GM18502 (cell line): ENCODE measurements around the gene LRBA.

Experiments
- ATAC-seq: cut with Tn5 transposase; IDR thresholded peaks from one replicate; pipeline ENCODE4 v1.9.1; 2021; ENCODE audit warnings: mild to moderate bottlenecking; ENCODE audit not compliant: unreplicated experiment, poor library complexity

Gene LRBA

DNA sequence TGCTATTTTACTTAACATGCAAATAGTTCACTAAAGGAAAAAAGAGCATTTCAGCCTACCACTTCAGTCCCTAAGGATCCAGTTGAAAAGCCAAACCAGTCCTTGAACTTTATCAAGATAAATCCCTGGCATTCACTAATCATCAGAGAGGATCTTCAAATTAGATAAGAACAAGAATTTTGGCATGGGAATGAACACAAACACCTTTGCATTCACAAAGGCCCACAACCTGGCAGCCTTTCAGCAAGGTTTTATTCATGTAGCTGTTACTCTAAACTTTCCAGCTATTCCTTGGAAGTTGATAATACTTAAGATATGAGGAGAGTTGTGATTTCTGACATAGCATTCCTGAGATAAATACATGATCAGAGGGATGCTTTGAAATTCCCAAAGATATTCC, 193.4 kb downstream of the LRBA start:
- ATAC-seq = no peak

- ATAC-seq = no peak
Observed at GRCh38 chr4:150820409-150820808, 194.7 kb downstream of the LRBA start.

DNA sequence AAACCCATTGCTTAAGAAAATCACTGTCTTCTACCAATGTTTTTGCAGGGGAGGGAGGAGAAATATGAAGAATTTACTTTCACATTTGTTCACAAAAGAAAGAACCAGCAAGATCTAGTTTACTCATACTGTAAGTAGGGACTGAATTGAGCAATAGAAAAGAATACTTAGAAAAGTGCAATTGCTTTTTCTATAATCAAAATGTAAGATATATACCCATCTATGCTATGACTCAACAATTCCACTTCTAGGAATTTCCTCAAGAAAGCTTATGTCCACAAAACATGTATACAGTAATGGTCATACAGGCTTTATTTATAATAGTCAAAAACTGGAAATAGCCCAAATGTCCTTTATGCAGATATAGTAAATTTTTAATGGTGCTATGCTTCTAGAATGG, 196.4 kb downstream of the LRBA start:
- no peak for ATAC-seq

DNA sequence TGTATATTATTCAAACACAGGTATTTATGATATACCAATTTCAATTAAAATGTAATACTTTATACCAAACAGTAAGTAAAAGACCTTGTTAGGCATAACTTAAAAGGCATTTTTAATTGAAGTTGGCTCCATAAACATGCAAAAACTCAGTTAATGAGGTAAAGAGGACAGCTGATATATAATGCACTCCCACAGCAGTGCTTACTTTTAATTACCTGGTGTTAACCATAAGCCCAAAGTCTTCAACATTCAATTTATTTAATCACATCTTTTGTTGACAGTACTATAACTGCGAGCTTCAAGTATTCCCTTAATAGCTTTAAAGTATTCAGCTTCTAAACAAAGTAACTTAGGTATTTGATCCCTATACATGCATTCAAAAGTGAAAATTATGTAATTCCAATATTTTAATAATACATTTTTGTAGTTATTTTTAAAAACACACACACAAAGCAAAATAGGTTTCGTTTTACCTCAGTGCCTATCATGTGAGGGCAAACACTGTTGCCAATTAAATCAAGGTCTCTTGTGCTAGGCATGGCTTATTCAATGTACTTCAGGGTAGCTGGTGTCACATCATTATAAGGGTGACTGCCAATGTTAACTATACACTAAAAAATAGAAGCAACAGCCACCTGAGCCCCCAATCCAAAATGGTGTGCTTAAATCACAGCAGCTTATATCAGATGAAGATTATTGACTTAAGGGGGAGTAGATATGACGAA, 197.1 kb downstream of the LRBA start:
- ATAC-seq = no peak

DNA sequence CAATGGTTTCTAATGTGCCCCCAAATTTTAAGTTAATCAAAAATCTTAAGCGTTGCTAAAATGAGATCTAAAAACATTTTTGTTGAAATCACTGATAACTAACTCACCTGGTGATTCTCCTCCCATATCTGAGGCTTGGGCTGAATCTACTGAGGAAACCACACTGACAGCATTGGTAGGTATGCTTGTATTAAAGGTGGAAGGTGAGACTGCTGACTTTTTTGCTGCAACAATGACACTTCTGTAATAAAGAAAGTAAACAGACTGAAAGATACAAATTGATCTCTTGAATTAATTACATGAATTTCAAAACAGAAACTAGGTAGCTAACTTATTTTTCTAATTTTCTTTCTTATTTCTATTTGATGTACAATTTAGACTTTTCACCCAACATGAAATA, 198.1 kb downstream of the LRBA start:
- no peak for ATAC-seq

GRCh38 chr4:150816491-150816890, 198.6 kb downstream of the LRBA start:
- ATAC-seq = no peak

GRCh38 chr4:150814873-150815272, 200.2 kb downstream of the LRBA start:
- ATAC-seq = no peak

DNA sequence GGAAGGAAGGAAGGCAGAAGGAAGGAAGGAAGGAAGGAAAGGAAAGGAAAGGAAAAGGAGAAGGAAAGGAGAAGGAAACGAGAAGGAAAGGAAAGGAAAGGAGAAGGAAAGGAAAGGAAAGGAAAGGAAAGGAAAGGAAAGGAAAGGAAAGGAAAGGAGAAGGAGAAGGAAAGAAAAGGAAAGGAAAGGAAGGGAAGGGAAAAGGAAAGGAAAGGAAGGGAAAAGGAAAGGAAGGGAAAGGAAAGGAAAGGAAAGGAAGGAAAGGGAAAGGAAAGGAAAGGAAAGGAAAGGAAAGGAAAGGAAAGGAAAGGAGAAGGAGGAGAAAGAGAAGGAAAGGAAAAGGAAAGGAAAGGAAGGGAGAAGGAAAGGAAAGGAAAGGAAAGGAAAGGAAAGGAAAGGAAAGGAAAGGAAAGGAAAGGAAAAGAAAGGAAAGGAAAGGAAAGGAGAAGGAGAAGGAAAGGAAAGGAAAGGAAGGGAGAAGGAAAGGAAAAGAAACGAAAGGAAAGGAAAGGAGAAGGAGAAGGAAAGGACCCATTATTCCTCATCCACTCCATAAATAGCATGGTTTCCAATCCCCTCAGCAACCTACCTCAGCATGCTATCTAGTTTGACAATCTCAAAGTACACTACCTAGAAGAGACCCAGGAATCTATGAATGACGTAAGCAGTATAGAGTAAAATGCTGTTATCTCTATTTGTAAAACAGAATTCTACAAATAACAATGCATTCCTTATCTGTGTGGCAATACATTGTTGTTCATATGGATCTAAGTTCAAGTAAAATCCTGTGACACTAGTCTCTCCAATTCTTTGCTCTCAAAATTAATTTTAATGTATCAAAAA, 209.7 kb downstream of the LRBA start:
- no peak for ATAC-seq

DNA sequence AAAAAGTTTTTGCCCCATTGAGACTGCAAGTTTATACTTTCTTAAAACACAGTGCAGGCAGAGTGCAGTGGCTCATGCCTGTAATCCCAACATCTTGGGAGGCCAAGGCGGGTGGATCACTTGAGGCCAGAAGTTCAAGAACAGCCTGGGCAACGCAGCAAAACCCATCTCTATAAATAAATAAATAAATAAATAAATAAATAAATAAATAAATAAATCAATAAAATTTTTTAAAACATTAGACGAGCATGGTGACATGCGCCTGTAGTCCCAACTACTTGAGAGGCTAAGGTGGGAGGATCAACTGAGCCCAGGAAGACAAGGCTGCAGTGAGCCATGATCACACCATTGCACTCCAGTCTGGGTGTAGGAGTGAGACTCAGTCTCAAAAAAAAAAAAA, 213.3 kb downstream of the LRBA start:
- ATAC-seq = no peak

- no peak for ATAC-seq
Observed at GRCh38 chr4:150799207-150799606, 215.9 kb downstream of the LRBA start.

GRCh38 chr4:150794706-150795105, 220.4 kb downstream of the LRBA start:
- ATAC-seq = no peak

DNA sequence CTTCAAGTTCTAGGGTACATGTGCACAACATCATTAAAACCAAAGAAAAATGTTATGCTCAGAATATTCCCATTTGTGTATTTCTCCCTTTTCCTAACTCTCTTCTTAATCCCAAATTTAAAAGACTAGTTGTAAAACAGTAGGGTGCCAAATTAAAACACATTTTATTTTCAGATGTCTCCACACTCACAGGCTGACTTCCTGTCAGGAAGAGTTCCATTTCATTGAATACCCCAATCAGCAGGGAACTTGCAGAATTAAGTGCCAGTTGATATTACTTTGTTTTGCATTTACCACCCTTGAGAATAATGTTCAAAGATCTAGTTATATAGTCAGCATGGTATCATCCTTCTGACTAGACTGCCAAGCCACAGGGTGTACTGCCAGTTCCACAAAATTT, 225.2 kb downstream of the LRBA start:
- ATAC-seq = no peak

GRCh38 chr4:150784939-150785338, 230.1 kb downstream of the LRBA start:
- no peak for ATAC-seq

DNA sequence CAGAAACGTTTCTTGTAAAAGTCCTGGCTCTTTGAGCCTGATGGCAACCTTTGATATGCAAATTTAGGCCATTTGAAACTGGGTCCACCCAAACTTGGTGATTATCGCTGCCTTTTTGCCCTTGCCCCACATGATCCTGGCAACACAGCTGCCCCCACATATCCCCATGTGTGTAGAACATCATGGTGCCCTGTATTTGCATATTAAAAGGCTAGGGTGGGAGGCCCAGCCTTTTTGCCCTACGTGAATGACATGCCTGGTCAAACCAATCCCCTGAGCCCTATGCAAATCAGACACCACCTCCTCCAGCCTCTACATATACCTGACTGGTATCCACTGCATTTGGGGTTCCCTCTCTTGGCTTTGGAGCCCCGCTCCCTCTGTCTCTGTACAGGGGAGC, 230.8 kb downstream of the LRBA start:
- ATAC-seq = no peak

- no peak for ATAC-seq
Observed at GRCh38 chr4:150782921-150783320, 232.2 kb downstream of the LRBA start.

GRCh38 chr4:150782311-150782710, 232.8 kb downstream of the LRBA start:
- no peak for ATAC-seq

DNA sequence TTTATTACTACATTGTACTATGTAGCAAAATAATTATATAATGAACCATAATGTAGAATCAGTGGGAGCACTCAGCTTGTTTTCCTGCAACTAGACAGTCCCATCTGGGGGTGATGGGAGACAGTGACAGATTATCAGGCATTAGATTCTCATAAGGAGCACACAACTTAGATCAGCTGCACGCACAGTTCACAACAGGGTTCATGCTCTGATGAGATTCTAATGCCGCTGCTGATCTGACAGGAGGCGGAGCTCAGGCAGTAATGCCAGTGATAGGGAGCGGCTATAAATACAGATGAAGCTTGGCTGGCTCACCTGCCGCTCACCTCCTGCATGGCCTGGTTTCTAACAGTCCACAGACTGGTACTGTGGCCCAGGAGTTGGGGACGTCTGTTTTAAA, 233.9 kb downstream of the LRBA start:
- no peak for ATAC-seq

GRCh38 chr4:150779707-150780106, 235.4 kb downstream of the LRBA start:
- ATAC-seq = no peak

- no peak for ATAC-seq
Observed at GRCh38 chr4:150773729-150774449, 241.2 kb downstream of the LRBA start.

DNA sequence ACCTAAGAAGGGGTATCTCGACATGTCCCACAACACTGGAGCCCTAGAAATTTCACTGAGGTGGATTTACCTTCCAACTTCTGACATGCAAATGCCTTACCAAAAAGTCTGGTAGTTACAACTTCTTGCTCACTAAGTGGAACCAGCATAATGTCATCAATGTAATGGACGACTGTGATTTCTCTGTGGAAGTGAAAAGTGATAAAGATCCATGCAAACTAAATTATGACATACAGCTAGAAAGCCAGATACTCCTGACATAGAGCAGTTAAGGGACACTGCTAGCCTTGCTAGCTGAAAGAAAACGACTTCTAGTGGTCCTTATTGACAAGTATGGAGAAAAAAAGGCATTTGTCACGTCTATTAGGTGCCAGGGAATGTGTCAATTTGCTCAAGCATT, 242.1 kb downstream of the LRBA start:
- no peak for ATAC-seq

DNA sequence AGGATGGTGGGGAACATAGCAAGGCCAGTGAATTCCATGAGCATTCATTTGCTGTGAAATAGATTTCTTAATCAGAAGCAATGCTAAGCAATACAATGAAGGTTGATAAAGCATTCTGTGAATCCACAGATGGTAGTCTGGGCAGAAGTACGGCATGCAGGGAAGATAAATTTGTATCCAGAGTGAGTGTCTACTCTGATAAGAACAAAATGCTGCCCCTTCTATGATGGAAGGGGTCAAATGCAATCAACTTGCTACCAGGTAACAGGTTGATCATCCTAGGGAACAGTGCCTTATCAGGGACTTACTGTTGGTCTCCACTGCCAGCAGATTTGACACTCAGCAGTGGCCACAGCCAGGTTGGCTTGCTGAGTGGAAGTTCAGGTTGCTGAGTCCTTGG, 243.7 kb downstream of the LRBA start:
- ATAC-seq = no peak
